Epithelial cell of proximal tubule (primary cell): ENCODE measurements around the gene HSH2D. TPM values are rescaled to one million over a fixed set of nuclear protein-coding genes. Genes with fewer than 3 reads are reported as not detected.

Source experiments
- DNase-seq: peaks from one replicate; pipeline ENCODE4 v3.0.0-alpha.2; 2011; ENCODE audit warnings: low read depth
- H3K4me3 ChIP-seq: 2 replicates; pipeline ENCODE4 v1.5.1; 2011; ENCODE audit warnings: low read depth, mild to moderate bottlenecking, low read length
- total RNA-seq: library from RNA; depleted of rRNA; stranded (reverse); fragments of >200 nt; gene quantifications from 2 replicates; pipeline ENCODE4 v1.2.3, GENCODE V29; 2015
- TF ChIP-seq, protein P1 (sequence below): conservative IDR thresholded peaks from 2 replicates; pipeline ENCODE4 v1.5.1; 2012; ENCODE audit warnings: low read depth, mild to moderate bottlenecking, low read length

The HSH2D gene
- total RNA-seq, 1 donor from 2014 or later, result 0.92 TPM

DNA sequence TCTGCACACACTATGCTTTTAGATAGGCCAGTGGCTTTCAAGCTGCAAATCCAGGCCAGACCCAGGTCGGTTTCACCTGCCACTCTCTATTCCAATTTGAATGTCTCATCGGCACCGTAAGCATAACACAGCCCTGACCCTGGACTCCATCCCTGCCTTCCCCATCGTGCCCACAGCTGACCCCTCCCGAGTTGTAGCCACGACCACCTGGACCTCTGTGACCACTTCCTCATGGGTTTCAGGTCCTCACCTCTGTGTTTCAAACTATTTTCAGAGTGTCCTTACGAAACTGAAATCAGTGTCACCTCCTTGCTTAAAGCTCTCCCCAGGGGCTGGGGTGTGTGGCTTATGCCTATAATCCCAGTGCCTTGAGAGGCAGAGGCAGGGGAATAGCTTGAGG lies 9.0 kb upstream of the HSH2D start:
- no peak for DNase-seq
- TF ChIP-seq, protein P1, sequence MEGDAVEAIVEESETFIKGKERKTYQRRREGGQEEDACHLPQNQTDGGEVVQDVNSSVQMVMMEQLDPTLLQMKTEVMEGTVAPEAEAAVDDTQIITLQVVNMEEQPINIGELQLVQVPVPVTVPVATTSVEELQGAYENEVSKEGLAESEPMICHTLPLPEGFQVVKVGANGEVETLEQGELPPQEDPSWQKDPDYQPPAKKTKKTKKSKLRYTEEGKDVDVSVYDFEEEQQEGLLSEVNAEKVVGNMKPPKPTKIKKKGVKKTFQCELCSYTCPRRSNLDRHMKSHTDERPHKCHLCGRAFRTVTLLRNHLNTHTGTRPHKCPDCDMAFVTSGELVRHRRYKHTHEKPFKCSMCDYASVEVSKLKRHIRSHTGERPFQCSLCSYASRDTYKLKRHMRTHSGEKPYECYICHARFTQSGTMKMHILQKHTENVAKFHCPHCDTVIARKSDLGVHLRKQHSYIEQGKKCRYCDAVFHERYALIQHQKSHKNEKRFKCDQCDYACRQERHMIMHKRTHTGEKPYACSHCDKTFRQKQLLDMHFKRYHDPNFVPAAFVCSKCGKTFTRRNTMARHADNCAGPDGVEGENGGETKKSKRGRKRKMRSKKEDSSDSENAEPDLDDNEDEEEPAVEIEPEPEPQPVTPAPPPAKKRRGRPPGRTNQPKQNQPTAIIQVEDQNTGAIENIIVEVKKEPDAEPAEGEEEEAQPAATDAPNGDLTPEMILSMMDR, result no peak
- H3K4me3 ChIP-seq, result no peak overlapping the region

DNA sequence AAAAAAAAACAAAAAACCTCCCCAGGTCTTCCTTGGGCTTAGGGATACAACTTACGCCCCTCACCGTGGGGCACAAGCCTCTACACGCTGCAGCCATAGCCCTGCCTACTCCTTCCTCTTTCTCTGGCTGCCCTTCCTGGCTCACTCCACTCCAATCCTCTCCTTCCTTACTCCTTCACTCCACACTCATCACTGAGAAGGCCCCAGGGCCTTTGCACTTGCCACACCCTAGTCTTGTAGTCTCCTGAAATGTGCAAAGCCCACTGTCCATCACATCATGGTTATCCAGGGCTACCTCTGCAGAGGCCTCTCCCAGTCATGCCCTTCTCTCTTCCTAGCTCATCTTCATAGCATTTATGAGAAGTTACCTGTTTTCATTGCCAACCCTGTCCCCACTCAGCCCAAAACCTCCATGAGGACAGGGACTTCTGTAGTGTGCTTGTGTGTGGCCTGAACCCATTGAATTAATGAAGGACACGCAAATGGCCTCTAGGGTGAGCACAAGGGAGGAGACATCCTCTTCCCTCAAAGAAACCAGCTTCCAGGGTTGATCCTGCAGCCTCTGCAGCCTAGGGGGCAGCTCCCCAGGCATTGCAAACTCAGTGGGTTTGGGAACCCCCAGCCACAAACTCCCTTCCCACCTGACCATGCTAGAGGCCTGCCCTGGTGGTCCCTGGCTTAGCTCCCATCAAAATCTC lies 7.9 kb upstream of the HSH2D start:
- DNase-seq, result no peak
- TF ChIP-seq, protein P1, result no peak
- no peak overlapping the region for H3K4me3 ChIP-seq

GRCh38 chr19:16136185-16136999 lies 7.1 kb upstream of the HSH2D start:
- TF ChIP-seq, protein P1, result no peak
- H3K4me3 ChIP-seq, result no peak overlapping the region
- no peak for DNase-seq

- H3K4me3 ChIP-seq, result no peak overlapping the region
- TF ChIP-seq, protein P1, result no peak
These were observed 3.7 kb upstream of the HSH2D start for GRCh38 chr19:16139752-16140151.

GRCh38 chr19:16141043-16141442 lies 2.4 kb upstream of the HSH2D start:
- no peak overlapping the region for H3K4me3 ChIP-seq
- TF ChIP-seq, protein P1, result no peak
- DNase-seq, result no peak

More at GRCh38 chr19:16139752-16140151, 3.7 kb upstream of the HSH2D start:
- no peak for DNase-seq

DNA sequence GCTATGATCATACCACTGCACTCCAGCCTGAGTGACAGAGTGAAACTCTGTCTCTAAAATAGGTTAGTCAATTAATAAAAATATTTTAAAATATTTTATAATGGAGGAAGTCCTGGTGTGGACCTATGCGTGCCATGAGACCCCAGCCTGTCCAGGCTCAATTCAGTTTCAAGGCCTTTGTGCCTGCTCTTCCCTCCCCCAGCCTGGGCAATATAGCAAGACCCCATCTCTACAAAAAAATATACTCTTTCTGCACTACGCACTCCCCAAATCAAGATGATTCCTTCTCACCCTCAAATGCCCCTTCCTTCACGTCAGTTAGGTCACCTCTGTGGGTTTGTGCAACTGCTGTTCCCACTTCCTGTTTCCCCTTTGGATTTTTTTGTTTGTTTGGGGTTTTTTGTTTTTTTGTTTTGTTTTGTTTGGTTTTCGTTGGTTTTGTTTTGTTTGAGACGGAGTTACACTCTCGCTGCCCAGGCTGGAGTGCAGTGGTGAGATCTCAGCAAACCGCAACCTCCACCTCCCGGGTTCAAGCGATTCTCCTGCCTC lies 1.4 kb upstream of the HSH2D start:
- DNase-seq, result no peak
- H3K4me3 ChIP-seq, result no peak overlapping the region
- TF ChIP-seq, protein P1, result no peak
